Measurements from ENCODE around the gene NDUFA5. TPM values are rescaled to one million over a fixed set of nuclear protein-coding genes. Genes with fewer than 3 reads are reported as not detected.

The NDUFA5 gene
- total and polyA plus RNA-seq, 3 donors from 2014 or later: 49.2 to 83.3 (median 68.5) TPM

DNA sequence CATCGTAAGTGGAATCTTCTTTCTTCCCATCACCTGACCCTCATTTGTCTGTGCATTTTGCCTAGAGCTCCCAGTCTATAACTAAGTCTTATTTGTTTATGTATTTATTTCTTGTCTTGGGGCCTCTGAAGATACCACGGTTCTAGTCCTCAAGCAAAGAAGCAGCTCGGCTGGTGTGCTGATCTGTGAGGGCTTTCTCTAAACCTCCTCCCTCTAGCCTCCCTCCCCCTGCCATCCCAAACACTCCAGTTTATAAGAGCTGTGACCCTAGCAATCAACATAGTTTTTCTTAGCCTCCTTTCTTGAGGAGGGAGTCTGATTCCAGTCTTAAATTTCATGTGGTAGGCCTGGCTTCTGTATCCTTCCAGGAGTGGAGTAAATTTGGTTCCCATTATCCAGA is 15.7 kb upstream of the NDUFA5 start:
- H3K36me3 ChIP-seq (ENCODE audit: low read depth, missing control alignments): no peaks in the 10 kb centered on the region
- no peaks in the 10 kb centered on the region for H3K4me1 ChIP-seq
- no peak overlapping the region for H3K4me3 ChIP-seq
- TF ChIP-seq, protein P1, sequence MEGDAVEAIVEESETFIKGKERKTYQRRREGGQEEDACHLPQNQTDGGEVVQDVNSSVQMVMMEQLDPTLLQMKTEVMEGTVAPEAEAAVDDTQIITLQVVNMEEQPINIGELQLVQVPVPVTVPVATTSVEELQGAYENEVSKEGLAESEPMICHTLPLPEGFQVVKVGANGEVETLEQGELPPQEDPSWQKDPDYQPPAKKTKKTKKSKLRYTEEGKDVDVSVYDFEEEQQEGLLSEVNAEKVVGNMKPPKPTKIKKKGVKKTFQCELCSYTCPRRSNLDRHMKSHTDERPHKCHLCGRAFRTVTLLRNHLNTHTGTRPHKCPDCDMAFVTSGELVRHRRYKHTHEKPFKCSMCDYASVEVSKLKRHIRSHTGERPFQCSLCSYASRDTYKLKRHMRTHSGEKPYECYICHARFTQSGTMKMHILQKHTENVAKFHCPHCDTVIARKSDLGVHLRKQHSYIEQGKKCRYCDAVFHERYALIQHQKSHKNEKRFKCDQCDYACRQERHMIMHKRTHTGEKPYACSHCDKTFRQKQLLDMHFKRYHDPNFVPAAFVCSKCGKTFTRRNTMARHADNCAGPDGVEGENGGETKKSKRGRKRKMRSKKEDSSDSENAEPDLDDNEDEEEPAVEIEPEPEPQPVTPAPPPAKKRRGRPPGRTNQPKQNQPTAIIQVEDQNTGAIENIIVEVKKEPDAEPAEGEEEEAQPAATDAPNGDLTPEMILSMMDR (IDR thresholded peaks at IDR 0.05): no peak
- no peak for TF ChIP-seq POLR2A (IDR thresholded peaks at IDR 0.05)
- no peaks in the 10 kb centered on the region for H3K9me3 ChIP-seq
- H3K27me3 ChIP-seq: no peaks in the 10 kb centered on the region
- intact Hi-C loops (cut with DNase I; ENCODE audit: low total_unique reads): no loop called here
- WGBS, 2 donors: 72 to 75% methylated on average over 3 of the region's 3 CpGs
- no peak for DNase-seq
- no peak overlapping the region for H3K27ac ChIP-seq

DNA sequence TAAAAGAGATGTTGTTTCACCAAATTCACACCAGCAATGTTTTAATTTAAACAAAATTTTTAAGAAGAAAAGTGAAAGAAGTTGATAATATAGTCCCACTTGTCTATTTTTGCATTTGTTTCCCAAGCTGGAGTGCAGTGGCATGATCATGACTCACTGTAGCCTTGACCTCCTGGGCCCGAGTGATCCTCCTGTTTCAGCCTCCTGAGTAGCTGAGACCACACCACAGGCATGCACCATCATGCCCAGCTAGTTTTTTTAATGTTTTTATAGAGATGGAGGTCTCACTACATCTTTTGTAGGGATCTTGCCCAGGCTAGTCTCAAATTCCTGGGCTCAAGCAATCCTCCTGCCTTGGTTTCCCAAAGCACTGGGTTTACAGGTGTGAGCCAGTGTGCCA is 14.1 kb upstream of the NDUFA5 start:
- H3K4me1 ChIP-seq: no peaks in the 10 kb centered on the region
- H3K9me3 ChIP-seq: no peaks in the 10 kb centered on the region
- intact Hi-C loops (cut with DNase I; ENCODE audit: low total_unique reads): no loop called here
- WGBS, 2 donors: 71 to 77% methylated on average over 1 of the region's 1 CpG
- H3K27me3 ChIP-seq: no peaks in the 10 kb centered on the region
- no peaks in the 10 kb centered on the region for H3K36me3 ChIP-seq (ENCODE audit: low read depth, missing control alignments)
- no peak overlapping the region for H3K4me3 ChIP-seq
- TF ChIP-seq, protein P1 (IDR thresholded peaks at IDR 0.05): no peak
- TF ChIP-seq POLR2A (IDR thresholded peaks at IDR 0.05): no peak
- no peak overlapping the region for H3K27ac ChIP-seq
- DNase-seq: no peak

DNA sequence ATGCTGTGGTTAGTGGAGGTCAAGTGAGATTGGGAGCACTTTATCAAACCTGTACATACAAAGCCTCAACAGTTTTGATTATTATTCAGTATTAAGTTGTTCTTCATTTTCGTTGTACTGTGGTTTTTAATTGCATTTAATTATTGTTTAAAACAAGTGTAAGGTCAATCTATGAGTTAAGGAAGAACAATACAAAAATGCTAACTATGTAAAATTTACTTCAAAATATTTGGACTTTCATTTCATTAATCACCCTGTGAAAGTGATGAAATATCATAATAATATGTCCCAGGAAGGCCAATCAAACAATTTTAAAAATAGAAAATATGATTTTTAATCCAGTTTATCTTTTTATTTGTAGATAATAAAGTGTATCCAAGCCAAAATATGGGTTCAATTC is 13.6 kb upstream of the NDUFA5 start:
- H3K4me3 ChIP-seq: no peak overlapping the region
- TF ChIP-seq POLR2A (IDR thresholded peaks at IDR 0.05): no peak
- TF ChIP-seq, protein P1 (IDR thresholded peaks at IDR 0.05): no peak
- intact Hi-C loops (cut with DNase I; ENCODE audit: low total_unique reads): no loop called here

DNA sequence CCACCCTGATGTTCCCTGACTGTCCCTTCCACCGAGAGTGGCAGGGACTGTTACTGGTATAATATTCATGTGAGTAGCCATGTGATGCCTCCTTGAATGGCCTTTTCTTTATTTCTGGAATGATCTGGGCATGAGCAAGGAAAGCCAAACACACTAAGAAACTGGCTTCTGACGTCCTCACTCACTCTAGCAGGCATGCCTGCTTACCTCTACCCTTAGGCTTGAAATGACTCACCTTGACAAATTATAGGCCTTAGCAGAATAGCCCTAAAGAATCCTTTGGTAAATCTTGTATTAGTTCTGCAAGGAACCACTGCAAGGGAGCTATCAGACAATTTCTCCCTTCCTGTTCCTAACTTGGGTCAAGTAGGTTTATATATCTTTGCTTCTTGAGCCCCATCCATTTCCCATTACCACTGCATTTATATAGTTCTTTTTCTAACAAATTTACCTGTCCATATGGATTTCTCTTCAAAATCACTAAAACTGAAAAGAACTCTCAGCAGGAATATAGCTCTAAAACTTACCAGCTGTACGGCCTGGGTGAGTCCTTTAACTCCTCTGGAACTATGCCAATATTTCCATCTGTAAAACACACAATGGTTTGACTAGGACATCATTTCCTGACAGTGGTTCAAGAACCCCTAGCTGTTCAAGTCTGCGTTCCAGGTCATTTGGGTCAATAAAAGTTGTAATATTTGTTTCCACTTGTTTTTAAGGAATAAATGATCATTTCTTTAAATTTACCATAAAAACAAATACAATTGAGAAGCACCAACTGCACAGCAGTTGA is 13.0 kb upstream of the NDUFA5 start:
- intact Hi-C loops (cut with DNase I; ENCODE audit: low total_unique reads): no loop called here
- no peaks in the 10 kb centered on the region for H3K36me3 ChIP-seq (ENCODE audit: low read depth, missing control alignments)
- H3K4me3 ChIP-seq: no peak overlapping the region
- no peaks in the 10 kb centered on the region for H3K9me3 ChIP-seq
- no peak for DNase-seq
- H3K4me1 ChIP-seq: no peaks in the 10 kb centered on the region
- no peaks in the 10 kb centered on the region for H3K27me3 ChIP-seq
- no peak overlapping the region for H3K27ac ChIP-seq
- TF ChIP-seq, protein P1 (IDR thresholded peaks at IDR 0.05): no peak
- no peak for TF ChIP-seq POLR2A (IDR thresholded peaks at IDR 0.05)
- 80 to 81% methylated on average over 4 of the region's 4 CpGs for WGBS, 2 donors

More for the DNA sequence above, 13.6 kb upstream of the NDUFA5 start:
- DNase-seq: no peak
- no peaks in the 10 kb centered on the region for H3K4me1 ChIP-seq
- 74 to 84% methylated on average over 1 of the region's 1 CpG for WGBS, 2 donors
- no peaks in the 10 kb centered on the region for H3K27me3 ChIP-seq
- no peaks in the 10 kb centered on the region for H3K9me3 ChIP-seq
- H3K27ac ChIP-seq: no peak overlapping the region
- H3K36me3 ChIP-seq (ENCODE audit: low read depth, missing control alignments): no peaks in the 10 kb centered on the region

All from testis (tissue), 3 donors.